SK-N-MC (cell line): ENCODE results near the gene TMEM150A.
A peak's percentile ranks its signal among the peaks of the same experiment; 100 is the strongest.
"Not testable (repeated sequence)": the region's sequence is repeated elsewhere in the genome, so short reads cannot be mapped to it uniquely, and the experiment has no call there.

ENCODE experiments used
- DNase-seq: peaks from one replicate; pipeline ENCODE4 v3.0.0-alpha.2; 2011; ENCODE audit warnings: low read depth, low spot score
- H3K27ac ChIP-seq: fragments of 200-600 bp; sonication (generic); 2 replicates; pipeline ENCODE4 v1.5.1; 2016; ENCODE audit warnings: mixed run types
- H3K36me3 ChIP-seq: fragments of 200-600 bp; sonication (generic); 2 replicates; pipeline ENCODE4 v1.6.1; 2017; ENCODE audit warnings: antibody characterized with exemption, low read length, mixed read lengths; ENCODE audit not compliant: insufficient read depth
- H3K4me3 ChIP-seq: fragments of 200-600 bp; sonication (generic); 2 replicates; pipeline ENCODE4 v1.5.1; 2016
- H3K9ac ChIP-seq: fragments of 200-600 bp; sonication (generic); 2 replicates; pipeline ENCODE4 v1.8.0; 2017; ENCODE audit warnings: mixed run types, mixed read lengths; ENCODE audit not compliant: insufficient read length
- H3K9me3 ChIP-seq: fragments of 200-600 bp; sonication (generic); 2 replicates; pipeline ENCODE4 v1.6.1; 2017; ENCODE audit warnings: low read depth, mild to moderate bottlenecking, antibody characterized with exemption, low read length, moderate library complexity, mixed read lengths
- EZH2 ChIP-seq: fragments of 200-600 bp; sonication (generic); IDR thresholded peaks from one replicate; pipeline ENCODE4 v1.6.1; 2017; ENCODE audit warnings: antibody characterized with exemption
- FOXP2 ChIP-seq: optimal IDR thresholded peaks from 2 replicates; pipeline ENCODE3; 2011; ENCODE audit warnings: mild to moderate bottlenecking, moderate library complexity; ENCODE audit not compliant: insufficient read depth; ENCODE audit errors: extremely low read length, control extremely low read depth
- POLR2AphosphoS5 ChIP-seq: IDR thresholded peaks from 2 replicates; pipeline ENCODE4 v1.6.1; 2012; ENCODE audit warnings: mild to moderate bottlenecking, low read depth, low read length, borderline replicate concordance

TMEM150A gene

GRCh38 chr2:85644909-85645308 is 42.4 kb upstream of the TMEM150A start:
- H3K27ac ChIP-seq = no peak overlapping the region
- no peak for DNase-seq
- peaks cover 96% of the 10 kb centered on the region for H3K36me3 ChIP-seq
- H3K9ac ChIP-seq = no peak overlapping the region
- TF ChIP-seq EZH2 (no peak), FOXP2 (no peak), POLR2AphosphoS5 (no peak)
- H3K9me3 ChIP-seq = no peaks in the 10 kb centered on the region
- H3K4me3 ChIP-seq = no peak overlapping the region

- Histone ChIP-seq H3K36me3 (peaks cover 94% of the 10 kb centered on the region), H3K27ac (no peak overlapping the region), H3K4me3 (no peak overlapping the region), H3K9me3 (no peaks in the 10 kb centered on the region), H3K9ac (no peak overlapping the region)
- no peak for TF ChIP-seq POLR2AphosphoS5
- no peak for TF ChIP-seq FOXP2
- no peak for TF ChIP-seq EZH2
- no peak for DNase-seq
Observed at GRCh38 chr2:85642725-85643124, 40.2 kb upstream of the TMEM150A start.

GRCh38 chr2:85635636-85636035 is 33.1 kb upstream of the TMEM150A start:
- Histone ChIP-seq H3K27ac (no peak overlapping the region), H3K36me3 (peaks cover 89% of the 10 kb centered on the region), H3K4me3 (no peak overlapping the region), H3K9ac (no peak overlapping the region), H3K9me3 (no peaks in the 10 kb centered on the region)
- no peak for DNase-seq
- TF ChIP-seq POLR2AphosphoS5 = no peak
- TF ChIP-seq FOXP2 = no peak
- TF ChIP-seq EZH2 = no peak

DNA sequence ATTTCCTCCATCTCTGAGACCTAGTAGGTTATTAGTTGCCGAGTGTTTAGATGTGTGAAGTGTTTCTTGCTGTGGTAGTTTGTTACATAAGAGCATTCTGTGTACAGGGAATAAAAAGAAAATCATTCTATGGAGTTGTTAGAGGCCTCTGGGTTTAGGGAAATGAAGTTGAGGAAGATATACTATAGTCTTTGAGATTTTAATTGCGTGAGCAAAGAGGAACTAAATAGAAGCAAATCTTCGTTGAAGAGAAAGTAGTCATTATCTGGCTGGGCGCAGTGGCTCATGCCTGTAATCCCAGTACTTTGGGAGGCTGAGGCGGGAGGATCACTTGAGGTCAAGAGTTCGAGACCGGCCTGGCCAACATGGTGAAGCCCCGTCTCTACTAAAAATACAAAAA is 32.5 kb upstream of the TMEM150A start:
- no peak overlapping the region for H3K9ac ChIP-seq
- H3K27ac ChIP-seq = no peak overlapping the region
- H3K36me3 ChIP-seq = peaks cover 91% of the 10 kb centered on the region

GRCh38 chr2:85631316-85631715 is 28.8 kb upstream of the TMEM150A start:
- H3K9me3 ChIP-seq = no peaks in the 10 kb centered on the region
- peaks cover 88% of the 10 kb centered on the region for H3K36me3 ChIP-seq
- H3K4me3 ChIP-seq = no peak overlapping the region
- TF ChIP-seq POLR2AphosphoS5 (no peak), FOXP2 (no peak), EZH2 (no peak)
- H3K27ac ChIP-seq = no peak overlapping the region
- H3K9ac ChIP-seq = no peak overlapping the region
- DNase-seq = no peak

More for the DNA sequence above, 32.5 kb upstream of the TMEM150A start:
- DNase-seq = no peak
- Histone ChIP-seq H3K9me3 (no peaks in the 10 kb centered on the region), H3K4me3 (no peak overlapping the region)
- TF ChIP-seq POLR2AphosphoS5 (no peak), FOXP2 (no peak), EZH2 (no peak)

DNA sequence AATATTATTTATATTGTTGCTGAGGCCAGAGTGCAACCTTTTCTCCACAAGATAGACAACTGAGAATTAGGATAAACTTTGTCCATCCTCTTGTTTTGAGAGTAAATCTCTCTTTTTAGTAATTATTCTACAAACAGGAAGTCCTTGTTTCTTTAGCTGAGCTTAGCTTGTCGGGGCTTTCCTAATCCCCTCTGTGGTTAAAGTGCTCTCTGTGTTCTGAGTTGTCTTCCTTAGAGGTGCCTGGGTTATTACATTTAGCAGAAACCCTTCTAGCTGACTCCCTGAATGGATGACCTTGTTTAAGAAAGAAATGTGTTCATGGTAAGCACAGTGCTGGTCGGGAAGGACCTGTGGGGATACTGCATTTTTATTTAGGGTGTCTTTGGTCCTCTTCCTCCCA is 26.2 kb upstream of the TMEM150A start:
- no peak overlapping the region for H3K9ac ChIP-seq
- no peak for DNase-seq
- H3K27ac ChIP-seq = no peak overlapping the region
- TF ChIP-seq POLR2AphosphoS5 = no peak
- TF ChIP-seq EZH2 = no peak
- no peak for TF ChIP-seq FOXP2
- H3K9me3 ChIP-seq = no peaks in the 10 kb centered on the region
- H3K36me3 ChIP-seq = peaks cover 92% of the 10 kb centered on the region
- no peak overlapping the region for H3K4me3 ChIP-seq

- Histone ChIP-seq H3K27ac (no peak overlapping the region), H3K9me3 (no peaks in the 10 kb centered on the region), H3K4me3 (no peak overlapping the region), H3K36me3 (peaks cover 91% of the 10 kb centered on the region), H3K9ac (no peak overlapping the region)
- TF ChIP-seq POLR2AphosphoS5 (no peak), FOXP2 (no peak), EZH2 (no peak)
- DNase-seq = no peak
Observed at GRCh38 chr2:85623991-85624390, 21.5 kb upstream of the TMEM150A start.

GRCh38 chr2:85621338-85621737 is 18.8 kb upstream of the TMEM150A start:
- DNase-seq = no peak
- H3K9me3 ChIP-seq = no peaks in the 10 kb centered on the region
- no peak overlapping the region for H3K4me3 ChIP-seq
- no peak overlapping the region for H3K9ac ChIP-seq
- H3K36me3 ChIP-seq = peaks cover 78% of the 10 kb centered on the region
- H3K27ac ChIP-seq = no peak overlapping the region
- TF ChIP-seq FOXP2 (no peak), EZH2 (no peak)

DNA sequence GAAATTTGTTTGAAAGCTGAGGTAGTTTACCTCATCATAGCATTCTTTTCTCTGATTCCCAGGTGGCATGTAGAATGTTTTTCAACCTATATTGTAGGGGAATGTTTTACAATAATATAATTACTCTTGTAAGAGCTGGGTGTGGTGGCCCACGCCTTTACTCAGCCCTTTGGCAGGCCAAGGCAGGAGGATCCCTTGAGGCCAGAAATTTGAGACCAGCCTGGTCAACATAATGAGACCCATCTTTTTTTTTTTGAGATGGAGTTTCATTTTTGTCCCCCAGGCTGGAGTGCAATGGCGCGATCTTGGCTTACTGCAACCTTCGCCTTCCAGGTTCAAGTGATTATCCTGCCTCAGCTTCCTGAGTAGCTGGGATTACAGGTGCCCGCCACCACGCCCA is 17.1 kb upstream of the TMEM150A start:
- no peak overlapping the region for H3K9ac ChIP-seq
- no peak for TF ChIP-seq POLR2AphosphoS5
- no peak for TF ChIP-seq FOXP2
- no peak for TF ChIP-seq EZH2
- H3K4me3 ChIP-seq = no peak overlapping the region
- H3K36me3 ChIP-seq = peaks cover 62% of the 10 kb centered on the region
- no peak overlapping the region for H3K27ac ChIP-seq
- DNase-seq = no peak
- H3K9me3 ChIP-seq = no peaks in the 10 kb centered on the region

GRCh38 chr2:85617723-85618122 is 15.2 kb upstream of the TMEM150A start:
- not testable (repeated sequence) for DNase-seq, H3K27ac ChIP-seq, H3K9me3 ChIP-seq
- Histone ChIP-seq H3K9ac (peak overlapping the region; percentile 92), H3K4me3 (peak overlapping the region; percentile 99), H3K36me3 (peaks cover 45% of the 10 kb centered on the region)
